Caco-2 (cell line): ENCODE results near the gene ITGAV. TPM values are rescaled to one million over a fixed set of nuclear protein-coding genes. Genes with fewer than 3 reads are reported as not detected.

Experiments
- BruUV-seq: library from RNA; stranded (reverse); fragments of 400-500 nt; replicated peaks from 2 replicates; lab custom pipeline; 2021; lab: Mats Ljungman, UMichigan
- CTCF ChIA-PET: fragments of 300-600 bp; sonication (Branson Sonifier 250); formaldehyde crosslinking; loops from one replicate; lab custom pipeline; 2022; ENCODE audit warnings: antibody characterized with exemption; lab: Charles Lee
- POLR2A ChIA-PET: fragments of 300-600 bp; sonication (Branson Sonifier 250); formaldehyde crosslinking; loops from one replicate; lab custom pipeline; 2022; ENCODE audit warnings: antibody characterized with exemption; lab: Charles Lee
- DNase-seq, 2 experiments: peaks; one replicate each; pipeline versions ENCODE4 v3.0.0 to v3.0.0-alpha.2; 2020 to 2022
- H3K27me3 ChIP-seq: replicated peaks from 2 replicates; pipeline ENCODE4 v1.6.0; 2011; ENCODE audit warnings: low read length; ENCODE audit not compliant: control insufficient read depth, insufficient read depth
- H3K36me3 ChIP-seq: 2 replicates; pipeline ENCODE4 v1.5.1; 2011; ENCODE audit warnings: low read length; ENCODE audit not compliant: control insufficient read depth, insufficient read depth
- H3K4me1 ChIP-seq: fragments of 250-450 bp; sonication (Bioruptor Pico); 2 replicates; pipeline ENCODE4 v1.5.1; 2020; ENCODE audit warnings: mild to moderate bottlenecking
- H3K4me3 ChIP-seq: 2 replicates; pipeline ENCODE4 v1.5.1; 2011; ENCODE audit warnings: low read depth, mild to moderate bottlenecking, control low read depth, low read length
- H3K9me3 ChIP-seq: fragments of 250-450 bp; sonication (Bioruptor Pico); 2 replicates; pipeline ENCODE4 v1.5.1; 2020; ENCODE audit warnings: mild to moderate bottlenecking, moderate library complexity
- H3K27ac Mint-ChIP-seq: one replicate; pipeline ENCODE4 v1.8.0; 2022; ENCODE audit warnings: mixed read lengths; ENCODE audit not compliant: unreplicated experiment
- H3K27me3 Mint-ChIP-seq: one replicate; pipeline ENCODE4 v1.8.0; 2022; ENCODE audit warnings: mixed read lengths; ENCODE audit not compliant: insufficient read depth, unreplicated experiment
- H3K36me3 Mint-ChIP-seq: one replicate; pipeline ENCODE4 v1.8.0; 2022; ENCODE audit warnings: mild to moderate bottlenecking, mixed read lengths; ENCODE audit not compliant: insufficient read depth, unreplicated experiment
- H3K4me1 Mint-ChIP-seq: one replicate; pipeline ENCODE4 v1.8.0; 2022; ENCODE audit warnings: low read depth, mixed read lengths; ENCODE audit not compliant: unreplicated experiment
- H3K4me3 Mint-ChIP-seq: one replicate; pipeline ENCODE4 v1.8.0; 2022; ENCODE audit warnings: mild to moderate bottlenecking, moderate library complexity, mixed read lengths; ENCODE audit not compliant: unreplicated experiment
- H3K9me3 Mint-ChIP-seq: one replicate; pipeline ENCODE4 v1.8.0; 2022; ENCODE audit warnings: mixed read lengths; ENCODE audit not compliant: unreplicated experiment
- intact Hi-C: fragments of 100-400 bp; cut with micrococcal nuclease; formaldehyde crosslinking; loops from one replicate; pipeline ENCODE4 v1.10.0; 2022; ENCODE audit not compliant: unreplicated experiment
- total RNA-seq: library from RNA; stranded (reverse); gene quantifications from 2 replicates; pipeline ENCODE4 v1.2.3, GENCODE V29; 2022
- TF ChIP-seq, protein P1 (sequence below), 2 experiments: fragments of 200-600 bp in 1 of 2; IDR thresholded peaks; 1 replicate in 1 of 2; 2 replicates in 1 of 2; pipeline versions ENCODE4 v1.5.1 to v1.8.0; 2011 to 2022; ENCODE audit warnings: antibody characterized with exemption in 1 of 2, control low read depth in 1 of 2, inconsistent platforms in 1 of 2, low read depth in 1 of 2, low read length in 1 of 2, mild to moderate bottlenecking in 1 of 2, moderate library complexity in 1 of 2; ENCODE audit not compliant: insufficient read depth in 1 of 2, severe bottlenecking in 1 of 2, unreplicated experiment in 1 of 2

ITGAV gene
- total RNA-seq, 1 experiment from 2014 or later = 42.6 TPM

DNA sequence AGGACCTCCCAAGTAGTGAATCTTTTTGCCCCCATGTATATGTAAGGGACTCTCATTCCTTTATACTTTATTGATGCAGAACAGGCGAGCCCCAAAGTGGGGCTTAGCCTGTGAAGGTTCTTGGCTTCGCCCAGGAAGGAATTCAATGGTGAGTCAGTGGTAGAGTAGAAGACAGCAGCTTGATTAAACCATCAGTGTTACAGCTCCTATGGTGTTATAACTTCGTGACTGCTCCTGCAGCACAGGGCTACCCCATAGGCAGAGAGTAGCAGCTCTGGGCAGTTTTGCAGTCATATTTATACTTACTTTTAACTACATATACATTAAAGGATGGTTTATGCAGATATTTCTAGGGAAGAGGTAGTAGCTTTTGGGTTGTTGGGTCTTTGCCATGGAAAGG is 115.0 kb downstream of the ITGAV start:
- H3K27me3 Mint-ChIP-seq = no peaks in the 10 kb centered on the region
- no peaks in the 10 kb centered on the region for H3K4me1 ChIP-seq
- no peak overlapping the region for H3K4me3 Mint-ChIP-seq
- TF ChIP-seq, protein P1, sequence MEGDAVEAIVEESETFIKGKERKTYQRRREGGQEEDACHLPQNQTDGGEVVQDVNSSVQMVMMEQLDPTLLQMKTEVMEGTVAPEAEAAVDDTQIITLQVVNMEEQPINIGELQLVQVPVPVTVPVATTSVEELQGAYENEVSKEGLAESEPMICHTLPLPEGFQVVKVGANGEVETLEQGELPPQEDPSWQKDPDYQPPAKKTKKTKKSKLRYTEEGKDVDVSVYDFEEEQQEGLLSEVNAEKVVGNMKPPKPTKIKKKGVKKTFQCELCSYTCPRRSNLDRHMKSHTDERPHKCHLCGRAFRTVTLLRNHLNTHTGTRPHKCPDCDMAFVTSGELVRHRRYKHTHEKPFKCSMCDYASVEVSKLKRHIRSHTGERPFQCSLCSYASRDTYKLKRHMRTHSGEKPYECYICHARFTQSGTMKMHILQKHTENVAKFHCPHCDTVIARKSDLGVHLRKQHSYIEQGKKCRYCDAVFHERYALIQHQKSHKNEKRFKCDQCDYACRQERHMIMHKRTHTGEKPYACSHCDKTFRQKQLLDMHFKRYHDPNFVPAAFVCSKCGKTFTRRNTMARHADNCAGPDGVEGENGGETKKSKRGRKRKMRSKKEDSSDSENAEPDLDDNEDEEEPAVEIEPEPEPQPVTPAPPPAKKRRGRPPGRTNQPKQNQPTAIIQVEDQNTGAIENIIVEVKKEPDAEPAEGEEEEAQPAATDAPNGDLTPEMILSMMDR (IDR thresholded peaks at IDR 0.05; ENCODE audit: insufficient read depth in 1 of 2, low read depth in 1 of 2, low read length in 1 of 2, severe bottlenecking in 1 of 2, unreplicated experiment in 1 of 2) = no peak
- intact Hi-C loops = no loop called here
- H3K4me3 ChIP-seq = no peak overlapping the region
- no peak for DNase-seq
- CTCF ChIA-PET = no interaction called here
- no peaks in the 10 kb centered on the region for H3K9me3 Mint-ChIP-seq
- no peaks in the 10 kb centered on the region for H3K27me3 ChIP-seq
- no peaks in the 10 kb centered on the region for H3K36me3 Mint-ChIP-seq
- POLR2A ChIA-PET = no interaction called here
- no peak overlapping the region for H3K27ac Mint-ChIP-seq
- peaks cover 6% of the 10 kb centered on the region for H3K4me1 Mint-ChIP-seq
- no TSS peak for BruUV-seq
- no peaks in the 10 kb centered on the region for H3K9me3 ChIP-seq
- no peaks in the 10 kb centered on the region for H3K36me3 ChIP-seq

DNA sequence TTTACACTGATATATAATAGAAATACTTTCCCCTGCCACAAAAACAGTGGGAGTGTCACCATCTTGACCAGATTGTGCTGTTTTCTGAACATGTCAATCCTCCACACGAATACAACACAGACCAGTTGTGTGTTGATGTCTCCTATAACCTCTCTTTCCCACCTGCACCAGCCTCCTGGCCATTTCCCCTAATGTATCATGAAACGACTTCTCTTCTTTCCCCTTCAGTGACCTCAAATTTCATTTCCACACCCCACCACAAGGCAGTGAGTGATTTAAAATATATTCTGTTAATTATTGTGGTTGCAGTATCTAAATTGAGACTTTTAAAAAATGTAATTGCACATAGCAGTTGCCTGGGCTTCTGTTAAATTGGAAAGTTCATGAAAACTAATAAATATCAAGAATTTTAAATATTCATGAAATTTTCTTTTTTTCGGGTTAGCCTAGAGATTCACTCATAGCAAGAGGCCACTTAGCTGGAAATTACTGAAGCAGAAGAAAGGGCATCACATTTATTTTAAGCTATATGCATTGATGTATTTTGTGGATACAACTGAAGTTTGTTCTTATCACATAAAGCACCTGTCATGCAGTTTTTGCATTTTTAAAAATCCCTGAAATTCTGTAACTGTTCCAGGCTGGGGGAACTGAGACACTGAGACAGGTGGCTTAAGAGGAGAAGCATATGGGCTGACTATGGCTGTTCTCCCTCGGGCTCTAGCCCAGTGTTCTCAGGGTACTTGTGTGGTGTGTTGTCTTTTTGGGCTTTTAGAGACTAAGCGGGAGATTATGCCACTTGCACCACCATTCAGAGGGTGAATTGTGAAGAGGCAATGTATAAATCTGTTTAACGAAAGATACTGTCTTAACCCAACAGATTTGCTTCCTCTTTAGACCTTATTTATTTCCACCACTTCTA is 119.9 kb downstream of the ITGAV start:
- ChIA-PET CTCF (interaction anchor here (0.6 kb wide), 1 partner anchor 43 kb away, joined by 3 read pairs; no protein-coding TSS in a partner anchor), POLR2A (no interaction called here)
- TF ChIP-seq, protein P1 (IDR thresholded peaks at IDR 0.05; ENCODE audit: insufficient read depth in 1 of 2, low read depth in 1 of 2, low read length in 1 of 2, severe bottlenecking in 1 of 2, unreplicated experiment in 1 of 2) = no peak
- H3K36me3 Mint-ChIP-seq = no peaks in the 10 kb centered on the region
- no TSS peak for BruUV-seq
- no peak overlapping the region for H3K4me3 Mint-ChIP-seq
- Histone ChIP-seq H3K4me3 (no peak overlapping the region), H3K4me1 (no peaks in the 10 kb centered on the region), H3K9me3 (no peaks in the 10 kb centered on the region), H3K36me3 (no peaks in the 10 kb centered on the region), H3K27me3 (no peaks in the 10 kb centered on the region)
- no peaks in the 10 kb centered on the region for H3K9me3 Mint-ChIP-seq
- peaks cover 6% of the 10 kb centered on the region for H3K4me1 Mint-ChIP-seq
- no peaks in the 10 kb centered on the region for H3K27me3 Mint-ChIP-seq
- DNase-seq = no peak
- H3K27ac Mint-ChIP-seq = no peak overlapping the region
- intact Hi-C loops = loop anchor here (10.0 kb wide), 1 partner anchor 1705 kb away; no protein-coding TSS in a partner anchor

DNA sequence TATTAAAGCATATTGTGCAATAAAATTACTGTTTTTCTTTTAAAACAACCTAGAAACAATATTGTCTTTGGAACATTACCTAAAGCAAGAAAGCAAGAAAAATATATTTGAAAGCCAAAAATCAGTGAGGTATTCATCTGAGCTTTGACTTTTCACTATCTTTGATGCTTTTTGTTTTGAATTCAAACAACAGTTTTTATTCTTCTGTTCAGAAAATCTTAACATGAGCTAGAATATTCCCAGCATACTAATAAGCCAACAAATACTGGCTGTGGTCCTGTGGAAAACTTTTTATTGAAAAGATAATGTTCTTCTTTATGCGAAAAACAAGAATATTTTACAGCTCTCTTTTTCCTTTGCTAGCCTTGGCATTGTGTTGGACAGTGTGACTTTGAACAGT is 123.8 kb downstream of the ITGAV start:
- Mint-ChIP-seq H3K27me3 (no peaks in the 10 kb centered on the region), H3K36me3 (no peaks in the 10 kb centered on the region), H3K4me1 (no peaks in the 10 kb centered on the region), H3K9me3 (no peaks in the 10 kb centered on the region), H3K4me3 (no peak overlapping the region), H3K27ac (no peak overlapping the region)
- Histone ChIP-seq H3K9me3 (no peaks in the 10 kb centered on the region), H3K36me3 (no peaks in the 10 kb centered on the region), H3K4me1 (no peaks in the 10 kb centered on the region), H3K27me3 (no peaks in the 10 kb centered on the region), H3K4me3 (no peak overlapping the region)
- DNase-seq = no peak
- no TSS peak for BruUV-seq
- TF ChIP-seq, protein P1 (IDR thresholded peaks at IDR 0.05; ENCODE audit: insufficient read depth in 1 of 2, low read depth in 1 of 2, low read length in 1 of 2, severe bottlenecking in 1 of 2, unreplicated experiment in 1 of 2) = no peak
- intact Hi-C loops = loop anchor here (10.0 kb wide), 1 partner anchor 1709 kb away; no protein-coding TSS in a partner anchor
- ChIA-PET CTCF (no interaction called here), POLR2A (no interaction called here)
